Measurements from ENCODE around the gene PTPRC. TPM values are rescaled to one million over a fixed set of nuclear protein-coding genes. Genes with fewer than 3 reads are reported as not detected.

PTPRC gene
- total and polyA plus RNA-seq, 9 donors, result 1.9 to 17.5 (median 6.9) TPM

DNA sequence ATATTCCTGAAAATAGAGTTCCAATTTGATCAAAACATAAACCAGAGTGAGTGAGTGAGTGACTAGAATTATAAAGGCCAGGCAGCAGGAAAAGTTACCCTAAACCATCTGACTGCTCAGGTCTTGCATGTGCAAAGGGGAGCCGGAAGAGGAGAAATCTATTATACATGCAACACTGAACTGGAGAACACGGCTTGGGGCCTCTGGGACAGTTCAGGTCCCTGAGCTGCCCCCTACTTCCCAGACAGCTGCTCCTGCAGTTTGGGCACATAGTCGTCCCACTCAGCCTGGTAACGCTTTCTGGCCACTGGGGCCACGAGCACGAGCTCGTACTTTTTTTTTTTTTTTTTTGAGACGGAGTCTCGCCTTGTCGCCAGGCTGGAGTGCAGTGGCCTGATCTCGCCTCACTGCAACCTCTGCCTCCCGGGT lies 40.1 kb downstream of the PTPRC start:
- H3K27ac ChIP-seq, result no peak overlapping the region
- no peak for TF ChIP-seq CTCF (IDR thresholded peaks at IDR 0.05)
- TF ChIP-seq EP300 (IDR thresholded peaks at IDR 0.05), result no peak
- no peak for TF ChIP-seq POLR2A (IDR thresholded peaks at IDR 0.05)
- WGBS, 3 donors, result 94 to 97% (median 96%) methylated on average over 12 of the region's 12 CpGs
- H3K36me3 ChIP-seq, result no peaks in the 10 kb centered on the region
- DNase-seq, result no peak
- no peaks in the 10 kb centered on the region for H3K27me3 ChIP-seq
- H3K9me3 ChIP-seq, result no peaks in the 10 kb centered on the region
- H3K4me3 ChIP-seq, result no peak overlapping the region
- intact Hi-C loops (cut with DNase I), result no loop called here
- no peaks in the 10 kb centered on the region for H3K4me1 ChIP-seq (ENCODE audit: insufficient read depth)

- TF ChIP-seq EP300 (IDR thresholded peaks at IDR 0.05), result no peak
- TF ChIP-seq POLR2A (IDR thresholded peaks at IDR 0.05), result no peak
- no peak for TF ChIP-seq CTCF (IDR thresholded peaks at IDR 0.05)
- no peak for DNase-seq
- Histone ChIP-seq H3K4me1 (ENCODE audit: insufficient read depth) (no peaks in the 10 kb centered on the region), H3K4me3 (no peak overlapping the region), H3K27me3 (no peaks in the 10 kb centered on the region), H3K9me3 (no peaks in the 10 kb centered on the region), H3K36me3 (no peaks in the 10 kb centered on the region), H3K27ac (no peak overlapping the region)
- WGBS, 3 donors, result 97 to 98% (median 97%) methylated on average over 31 of the region's 31 CpGs
- intact Hi-C loops (cut with DNase I), result no loop called here
Measured at GRCh38 chr1:198679535-198680173, 40.8 kb downstream of the PTPRC start.

GRCh38 chr1:198680174-198680875 lies 41.5 kb downstream of the PTPRC start:
- TF ChIP-seq EP300 (IDR thresholded peaks at IDR 0.05), result no peak
- TF ChIP-seq CTCF (IDR thresholded peaks at IDR 0.05), result no peak
- TF ChIP-seq POLR2A (IDR thresholded peaks at IDR 0.05), result no peak
- intact Hi-C loops (cut with DNase I), result no loop called here
- no peak overlapping the region for H3K4me3 ChIP-seq
- H3K4me1 ChIP-seq (ENCODE audit: insufficient read depth), result no peaks in the 10 kb centered on the region
- H3K9me3 ChIP-seq, result no peaks in the 10 kb centered on the region
- DNase-seq, result no peak
- H3K27ac ChIP-seq, result no peak overlapping the region
- H3K27me3 ChIP-seq, result no peaks in the 10 kb centered on the region
- no peaks in the 10 kb centered on the region for H3K36me3 ChIP-seq
- 94 to 95% (median 94%) methylated on average over 15 of the region's 15 CpGs for WGBS, 3 donors

GRCh38 chr1:198681252-198681651 lies 42.4 kb downstream of the PTPRC start:
- H3K36me3 ChIP-seq, result no peaks in the 10 kb centered on the region
- intact Hi-C loops (cut with DNase I), result no loop called here
- no peaks in the 10 kb centered on the region for H3K4me1 ChIP-seq (ENCODE audit: insufficient read depth)
- no peaks in the 10 kb centered on the region for H3K27me3 ChIP-seq
- no peak for TF ChIP-seq POLR2A (IDR thresholded peaks at IDR 0.05)
- TF ChIP-seq EP300 (IDR thresholded peaks at IDR 0.05), result no peak
- no peak for TF ChIP-seq CTCF (IDR thresholded peaks at IDR 0.05)
- H3K4me3 ChIP-seq, result no peak overlapping the region
- DNase-seq, result no peak
- H3K9me3 ChIP-seq, result no peaks in the 10 kb centered on the region
- WGBS, 3 donors, result 39 to 45% (median 42%) methylated on average over 1 of the region's 1 CpG
- no peak overlapping the region for H3K27ac ChIP-seq

Measured in ovary (tissue), 9 donors.